Measurements from ENCODE around the gene CAV1.

- no peak for TF ChIP-seq CTCF (conservative IDR thresholded peaks at IDR 0.05)
- TF ChIP-seq ZFX (IDR thresholded peaks at IDR 0.05), result no peak
These were observed 53.7 kb downstream of the CAV1 start for GRCh38 chr7:116578526-116578925.
